Breast epithelium (tissue), 3 donors: Measurements from ENCODE around the gene CHURC1.

Experiments used
- POLR2A ChIP-seq: fragments of 450-650 bp; IDR thresholded peaks from one replicate; pipeline ENCODE4 v1.6.1; 2016; ENCODE audit warnings: antibody characterized with exemption, mild to moderate bottlenecking, moderate library complexity
- POLR2AphosphoS5 ChIP-seq, 3 donors: sonication (generic); formaldehyde crosslinking; IDR thresholded peaks; one replicate each; pipeline ENCODE4 v1.6.1; 2017; ENCODE audit warnings: antibody characterized with exemption in 3 of 3
- TF ChIP-seq, protein P1 (sequence below), 3 donors: fragments of 450-650 bp; IDR thresholded peaks; one replicate each; pipeline ENCODE4 v1.5.1; 2016 to 2017; ENCODE audit warnings: antibody characterized with exemption in 3 of 3, mild to moderate bottlenecking in 3 of 3, moderate library complexity in 3 of 3

DNA sequence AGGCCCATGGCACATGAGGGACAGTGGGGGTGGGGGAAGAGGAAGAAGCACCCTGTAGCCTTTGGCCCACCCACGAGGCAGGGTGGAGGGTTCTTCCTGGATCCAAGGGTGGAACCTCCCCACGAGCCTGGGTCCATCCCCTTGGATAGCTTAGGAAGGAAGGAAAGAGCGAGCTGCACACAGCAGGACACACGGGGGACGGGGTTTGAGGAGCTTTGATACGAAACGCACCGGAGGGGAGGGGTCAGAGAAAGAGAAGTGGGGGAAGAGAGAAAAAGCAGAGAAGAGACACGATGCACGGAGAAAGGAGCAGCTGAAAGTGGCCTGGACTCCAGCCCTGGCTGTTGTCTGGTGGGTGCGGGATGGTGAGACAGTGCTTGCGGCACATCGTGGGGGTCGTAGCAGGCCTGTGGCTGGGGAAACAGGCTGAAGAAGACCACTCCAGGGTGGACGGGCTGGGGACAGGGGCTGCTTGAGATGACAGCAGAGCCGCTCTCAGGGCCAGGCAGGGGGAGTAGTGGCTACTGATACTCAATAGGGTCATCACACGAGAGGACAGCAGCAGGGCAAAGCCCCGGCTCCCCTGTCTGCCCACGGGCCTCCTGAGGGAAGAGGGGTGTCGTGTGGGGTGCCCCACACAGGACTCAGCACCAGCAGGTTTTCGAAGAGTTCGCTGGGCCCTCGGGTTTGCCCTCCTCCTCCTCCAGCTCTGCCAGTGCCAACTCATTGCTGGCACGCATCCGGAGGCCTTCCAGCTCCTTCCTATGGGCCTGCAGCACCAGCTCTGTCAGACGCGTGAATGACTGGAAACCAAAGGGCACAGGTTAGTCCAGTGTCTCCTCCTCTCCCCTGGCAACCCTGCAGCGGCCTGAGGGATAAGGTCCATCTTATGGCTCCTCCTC lies 33.7 kb downstream of the CHURC1 start:
- no peak for TF ChIP-seq POLR2A
- TF ChIP-seq, protein P1, sequence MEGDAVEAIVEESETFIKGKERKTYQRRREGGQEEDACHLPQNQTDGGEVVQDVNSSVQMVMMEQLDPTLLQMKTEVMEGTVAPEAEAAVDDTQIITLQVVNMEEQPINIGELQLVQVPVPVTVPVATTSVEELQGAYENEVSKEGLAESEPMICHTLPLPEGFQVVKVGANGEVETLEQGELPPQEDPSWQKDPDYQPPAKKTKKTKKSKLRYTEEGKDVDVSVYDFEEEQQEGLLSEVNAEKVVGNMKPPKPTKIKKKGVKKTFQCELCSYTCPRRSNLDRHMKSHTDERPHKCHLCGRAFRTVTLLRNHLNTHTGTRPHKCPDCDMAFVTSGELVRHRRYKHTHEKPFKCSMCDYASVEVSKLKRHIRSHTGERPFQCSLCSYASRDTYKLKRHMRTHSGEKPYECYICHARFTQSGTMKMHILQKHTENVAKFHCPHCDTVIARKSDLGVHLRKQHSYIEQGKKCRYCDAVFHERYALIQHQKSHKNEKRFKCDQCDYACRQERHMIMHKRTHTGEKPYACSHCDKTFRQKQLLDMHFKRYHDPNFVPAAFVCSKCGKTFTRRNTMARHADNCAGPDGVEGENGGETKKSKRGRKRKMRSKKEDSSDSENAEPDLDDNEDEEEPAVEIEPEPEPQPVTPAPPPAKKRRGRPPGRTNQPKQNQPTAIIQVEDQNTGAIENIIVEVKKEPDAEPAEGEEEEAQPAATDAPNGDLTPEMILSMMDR (IDR thresholded peaks at IDR 0.05) = no peak
- TF ChIP-seq POLR2AphosphoS5 (IDR thresholded peaks at IDR 0.05) = no peak
